ENCODE measurements around the gene CLEC10A. TPM values are rescaled to one million over a fixed set of nuclear protein-coding genes. Genes with fewer than 3 reads are reported as not detected.
A peak's percentile ranks its signal among the peaks of the same experiment; 100 is the strongest.

The CLEC10A gene
- total and polyA plus RNA-seq, 2 experiments from 2014 or later, result not detected

DNA sequence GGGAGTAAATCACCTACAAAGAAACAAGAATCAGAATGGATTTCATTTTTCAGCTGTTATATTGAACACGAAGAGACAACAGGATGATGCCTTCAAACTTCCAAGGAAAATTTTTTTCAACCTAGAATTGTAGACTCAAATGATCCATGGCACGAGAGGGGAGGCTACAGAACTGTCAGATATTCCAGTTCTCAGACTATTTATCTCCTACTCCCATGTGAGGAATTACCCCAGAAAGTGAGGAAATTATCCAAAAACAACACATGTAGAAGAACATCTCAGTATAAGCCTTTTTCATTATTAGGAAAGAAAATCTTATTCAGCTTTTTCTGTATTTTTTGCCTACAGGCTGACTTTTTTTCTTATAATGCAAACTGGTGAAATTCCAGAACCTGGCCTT is 40.1 kb upstream of the CLEC10A start:
- Mint-ChIP-seq H3K27ac (no peak overlapping the region), H3K36me3 (ENCODE audit: low read depth) (no peaks in the 10 kb centered on the region), H3K27me3 (ENCODE audit: insufficient read depth, low read depth, poor library complexity) (peaks cover 14% of the 10 kb centered on the region), H3K4me1 (no peaks in the 10 kb centered on the region; the same call in 2 of the 3 replicates), H3K4me3 (no peak overlapping the region), H3K9me3 (no peaks in the 10 kb centered on the region)
- Histone ChIP-seq H3K79me2 (replicated peaks; ENCODE audit: insufficient read depth) (no peaks in the 10 kb centered on the region), H3K27ac (ENCODE audit: low read depth) (no peak overlapping the region), H3K36me3 (ENCODE audit: insufficient read depth) (no peaks in the 10 kb centered on the region), H3K9me2 (ENCODE audit: insufficient read depth) (no peaks in the 10 kb centered on the region), H4K20me1 (replicated peaks; ENCODE audit: insufficient read depth) (no peaks in the 10 kb centered on the region), H3K27me3 (ENCODE audit: insufficient read depth) (no peaks in the 10 kb centered on the region), H3K4me1 (ENCODE audit: insufficient read depth) (0 out of 2 replicates have a peak, but pooled peaks cover 7% of the 10 kb centered on the region), H3F3A (replicated peaks; ENCODE audit: low read depth) (no peaks in the 10 kb centered on the region), H3K4me2 (no peak overlapping the region), H2AFZ (0 out of 2 replicates have a peak overlapping the region, but pooled peaks have one; percentile 23), H3K4me3 (no peak overlapping the region)
- ATAC-seq, result no peak
- TF ChIP-seq ZNF114 (CRISPR knock-in tag; IDR thresholded peaks at IDR 0.05) (no peak), POLR2AphosphoS5 (IDR thresholded peaks at IDR 0.05; ENCODE audit: low read depth) (no peak), STAT1 (IDR thresholded peaks at IDR 0.05; ENCODE audit: unreplicated experiment) (no peak), CREB1 (CRISPR knock-in tag; IDR thresholded peaks at IDR 0.05; ENCODE audit: low read depth) (no peak), EZH2 (IDR thresholded peaks at IDR 0.05; ENCODE audit: low read depth, unreplicated experiment) (no peak), JUNB (IDR thresholded peaks at IDR 0.05; ENCODE audit: unreplicated experiment) (no peak), ETS1 (IDR thresholded peaks at IDR 0.05) (no peak), ZNF331 (CRISPR knock-in tag; IDR thresholded peaks at IDR 0.05; ENCODE audit: low read depth) (no peak), ZNF462 (CRISPR knock-in tag; IDR thresholded peaks at IDR 0.05) (no peak), NANOG (IDR thresholded peaks at IDR 0.05; ENCODE audit: borderline replicate concordance) (no peak), EZH2phosphoT487 (IDR thresholded peaks at IDR 0.05; ENCODE audit: unreplicated experiment) (no peak)
- TF ChIP-seq, protein P1, sequence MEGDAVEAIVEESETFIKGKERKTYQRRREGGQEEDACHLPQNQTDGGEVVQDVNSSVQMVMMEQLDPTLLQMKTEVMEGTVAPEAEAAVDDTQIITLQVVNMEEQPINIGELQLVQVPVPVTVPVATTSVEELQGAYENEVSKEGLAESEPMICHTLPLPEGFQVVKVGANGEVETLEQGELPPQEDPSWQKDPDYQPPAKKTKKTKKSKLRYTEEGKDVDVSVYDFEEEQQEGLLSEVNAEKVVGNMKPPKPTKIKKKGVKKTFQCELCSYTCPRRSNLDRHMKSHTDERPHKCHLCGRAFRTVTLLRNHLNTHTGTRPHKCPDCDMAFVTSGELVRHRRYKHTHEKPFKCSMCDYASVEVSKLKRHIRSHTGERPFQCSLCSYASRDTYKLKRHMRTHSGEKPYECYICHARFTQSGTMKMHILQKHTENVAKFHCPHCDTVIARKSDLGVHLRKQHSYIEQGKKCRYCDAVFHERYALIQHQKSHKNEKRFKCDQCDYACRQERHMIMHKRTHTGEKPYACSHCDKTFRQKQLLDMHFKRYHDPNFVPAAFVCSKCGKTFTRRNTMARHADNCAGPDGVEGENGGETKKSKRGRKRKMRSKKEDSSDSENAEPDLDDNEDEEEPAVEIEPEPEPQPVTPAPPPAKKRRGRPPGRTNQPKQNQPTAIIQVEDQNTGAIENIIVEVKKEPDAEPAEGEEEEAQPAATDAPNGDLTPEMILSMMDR (conservative IDR thresholded peaks at IDR 0.05; ENCODE audit: low read depth in 2 of 2), result no peak
- TF ChIP-seq, protein P2, sequence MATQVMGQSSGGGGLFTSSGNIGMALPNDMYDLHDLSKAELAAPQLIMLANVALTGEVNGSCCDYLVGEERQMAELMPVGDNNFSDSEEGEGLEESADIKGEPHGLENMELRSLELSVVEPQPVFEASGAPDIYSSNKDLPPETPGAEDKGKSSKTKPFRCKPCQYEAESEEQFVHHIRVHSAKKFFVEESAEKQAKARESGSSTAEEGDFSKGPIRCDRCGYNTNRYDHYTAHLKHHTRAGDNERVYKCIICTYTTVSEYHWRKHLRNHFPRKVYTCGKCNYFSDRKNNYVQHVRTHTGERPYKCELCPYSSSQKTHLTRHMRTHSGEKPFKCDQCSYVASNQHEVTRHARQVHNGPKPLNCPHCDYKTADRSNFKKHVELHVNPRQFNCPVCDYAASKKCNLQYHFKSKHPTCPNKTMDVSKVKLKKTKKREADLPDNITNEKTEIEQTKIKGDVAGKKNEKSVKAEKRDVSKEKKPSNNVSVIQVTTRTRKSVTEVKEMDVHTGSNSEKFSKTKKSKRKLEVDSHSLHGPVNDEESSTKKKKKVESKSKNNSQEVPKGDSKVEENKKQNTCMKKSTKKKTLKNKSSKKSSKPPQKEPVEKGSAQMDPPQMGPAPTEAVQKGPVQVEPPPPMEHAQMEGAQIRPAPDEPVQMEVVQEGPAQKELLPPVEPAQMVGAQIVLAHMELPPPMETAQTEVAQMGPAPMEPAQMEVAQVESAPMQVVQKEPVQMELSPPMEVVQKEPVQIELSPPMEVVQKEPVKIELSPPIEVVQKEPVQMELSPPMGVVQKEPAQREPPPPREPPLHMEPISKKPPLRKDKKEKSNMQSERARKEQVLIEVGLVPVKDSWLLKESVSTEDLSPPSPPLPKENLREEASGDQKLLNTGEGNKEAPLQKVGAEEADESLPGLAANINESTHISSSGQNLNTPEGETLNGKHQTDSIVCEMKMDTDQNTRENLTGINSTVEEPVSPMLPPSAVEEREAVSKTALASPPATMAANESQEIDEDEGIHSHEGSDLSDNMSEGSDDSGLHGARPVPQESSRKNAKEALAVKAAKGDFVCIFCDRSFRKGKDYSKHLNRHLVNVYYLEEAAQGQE (IDR thresholded peaks at IDR 0.05; ENCODE audit: unreplicated experiment), result no peak
- DNase-seq (ENCODE audit: low spot score), result no peak

Measured in GM23338 (cell line).